OCI-LY3 (cell line): ENCODE data around the gene HYOU1.

Experiments used
- H2AFZ ChIP-seq: fragments of 200-600, 300-600 bp; shearing (Covaris generic); 2 replicates; pipeline ENCODE4 v1.6.0; 2014; ENCODE audit warnings: antibody characterized with exemption, low read depth, low read length
- H3K27ac ChIP-seq: fragments of 200-600, 300-600 bp; sonication (generic); 2 replicates; pipeline ENCODE4 v1.5.1; 2014; ENCODE audit warnings: mild to moderate bottlenecking, low read length, moderate library complexity, mixed read lengths
- H3K27me3 ChIP-seq: fragments of 200-600, 300-600 bp; sonication (generic); 2 replicates; pipeline ENCODE4 v1.6.1; 2014; ENCODE audit warnings: low read depth, low read length, mixed read lengths
- H3K36me3 ChIP-seq: fragments of 200-600, 300-600 bp; sonication (generic); replicated peaks from 2 replicates; pipeline ENCODE3; 2014; ENCODE audit warnings: low read depth, low read length, mixed read lengths
- H3K4me1 ChIP-seq: fragments of 300-600, 200-600 bp; sonication (generic); 2 replicates; pipeline ENCODE4 v1.6.1; 2014; ENCODE audit warnings: low read length, mixed read lengths
- H3K4me2 ChIP-seq: fragments of 200-600, 300-600 bp; sonication (generic); 2 replicates; pipeline ENCODE4 v1.6.1; 2014; ENCODE audit warnings: low read length, mixed read lengths
- H3K4me3 ChIP-seq: fragments of 300-600, 200-600 bp; sonication (generic); 2 replicates; pipeline ENCODE4 v1.5.1; 2014; ENCODE audit warnings: antibody characterized with exemption, mild to moderate bottlenecking, low read length, moderate library complexity
- H3K79me2 ChIP-seq: fragments of 300-600, 200-600 bp; shearing (Covaris generic); 2 replicates; pipeline ENCODE4 v1.6.1; 2014; ENCODE audit warnings: mild to moderate bottlenecking, low read length, mixed read lengths
- H3K9ac ChIP-seq: fragments of 300-600, 200-600 bp; shearing (Covaris generic); 2 replicates; pipeline ENCODE4 v1.6.0; 2014; ENCODE audit warnings: mild to moderate bottlenecking, low read length, moderate library complexity
- H3K9me3 ChIP-seq: fragments of 200-600, 300-600 bp; shearing (Covaris generic); 2 replicates; pipeline ENCODE4 v1.6.1; 2014; ENCODE audit warnings: low read length, mixed read lengths; ENCODE audit not compliant: insufficient read depth
- H4K20me1 ChIP-seq: fragments of 200-600, 300-600 bp; sonication (generic); 2 replicates; pipeline ENCODE4 v1.6.1; 2016; ENCODE audit warnings: low read length, mixed read lengths; ENCODE audit not compliant: insufficient read depth
- EZH2phosphoT487 ChIP-seq: fragments of 200-600 bp; shearing (Covaris generic); IDR thresholded peaks from 2 replicates; pipeline ENCODE4 v1.6.1; 2018; ENCODE audit warnings: antibody characterized with exemption, mixed run types, low read depth
- TF ChIP-seq, protein P1 (sequence below): fragments of 200-600, 300-600 bp; sonication (generic); IDR thresholded peaks from 2 replicates; pipeline ENCODE4 v1.5.1; 2014; ENCODE audit warnings: antibody characterized with exemption, low read length, low read depth

HYOU1 gene

DNA sequence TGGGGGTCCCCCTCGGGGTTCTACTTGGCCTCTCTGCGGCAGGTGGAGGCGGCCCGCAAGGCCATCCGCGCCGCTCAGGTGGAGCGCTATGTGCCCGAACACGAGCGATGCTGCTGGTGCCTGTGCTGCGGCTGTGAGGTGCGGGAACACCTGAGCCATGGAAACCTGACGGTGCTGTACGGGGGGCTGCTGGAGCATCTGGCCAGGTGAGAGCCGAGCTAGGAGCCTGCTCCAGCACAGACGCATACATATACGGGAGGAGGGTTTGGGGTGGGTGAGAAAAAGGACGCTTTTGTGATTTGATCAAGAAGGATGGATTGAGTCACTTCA lies 58.7 kb downstream of the HYOU1 start:
- Histone ChIP-seq H3K9ac (peak overlapping the region; percentile 79), H3K27ac (0 out of 2 replicates have a peak overlapping the region, but pooled peaks have one; percentile 21), H3K36me3 (peaks cover 12% of the 10 kb centered on the region), H2AFZ (peak overlapping the region; percentile 62), H3K4me3 (peak overlapping the region; percentile 93), H3K27me3 (no peaks in the 10 kb centered on the region), H3K79me2 (peaks cover 34% of the 10 kb centered on the region), H4K20me1 (no peaks in the 10 kb centered on the region), H3K4me2 (peak overlapping the region; percentile 81), H3K4me1 (peaks cover 12% of the 10 kb centered on the region), H3K9me3 (no peaks in the 10 kb centered on the region)
- no peak for TF ChIP-seq EZH2phosphoT487
- TF ChIP-seq, protein P1, sequence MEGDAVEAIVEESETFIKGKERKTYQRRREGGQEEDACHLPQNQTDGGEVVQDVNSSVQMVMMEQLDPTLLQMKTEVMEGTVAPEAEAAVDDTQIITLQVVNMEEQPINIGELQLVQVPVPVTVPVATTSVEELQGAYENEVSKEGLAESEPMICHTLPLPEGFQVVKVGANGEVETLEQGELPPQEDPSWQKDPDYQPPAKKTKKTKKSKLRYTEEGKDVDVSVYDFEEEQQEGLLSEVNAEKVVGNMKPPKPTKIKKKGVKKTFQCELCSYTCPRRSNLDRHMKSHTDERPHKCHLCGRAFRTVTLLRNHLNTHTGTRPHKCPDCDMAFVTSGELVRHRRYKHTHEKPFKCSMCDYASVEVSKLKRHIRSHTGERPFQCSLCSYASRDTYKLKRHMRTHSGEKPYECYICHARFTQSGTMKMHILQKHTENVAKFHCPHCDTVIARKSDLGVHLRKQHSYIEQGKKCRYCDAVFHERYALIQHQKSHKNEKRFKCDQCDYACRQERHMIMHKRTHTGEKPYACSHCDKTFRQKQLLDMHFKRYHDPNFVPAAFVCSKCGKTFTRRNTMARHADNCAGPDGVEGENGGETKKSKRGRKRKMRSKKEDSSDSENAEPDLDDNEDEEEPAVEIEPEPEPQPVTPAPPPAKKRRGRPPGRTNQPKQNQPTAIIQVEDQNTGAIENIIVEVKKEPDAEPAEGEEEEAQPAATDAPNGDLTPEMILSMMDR, result no peak

GRCh38 chr11:118997627-118998387 lies 59.2 kb downstream of the HYOU1 start, which contains the start of gene CENATAC:
Gene CENATAC, plus strand, starts transcription at chr11:118998138. Its CDS starts 60 bp downstream, at chr11:118998198.
- Histone ChIP-seq H3K4me2 (peak within 1 kb of the TSS; percentile 81), H3K27me3 (no peaks in the 10 kb centered on the region), H3K4me3 (peak within 1 kb of the TSS; percentile 93), H3K9ac (peak within 1 kb of the TSS; percentile 79), H3K79me2 (peaks cover 34% of the 10 kb centered on the region), H2AFZ (peak within 1 kb of the TSS; percentile 87), H3K9me3 (no peaks in the 10 kb centered on the region), H4K20me1 (no peaks in the 10 kb centered on the region), H3K27ac (peak within 1 kb of the TSS; percentile 22; the same call in 1 of the 2 replicates), H3K36me3 (peaks cover 12% of the 10 kb centered on the region), H3K4me1 (peaks cover 12% of the 10 kb centered on the region)
- no peak for TF ChIP-seq EZH2phosphoT487
- TF ChIP-seq, protein P1, result no peak

GRCh38 chr11:118996926-118997626 lies 59.9 kb downstream of the HYOU1 start:
- TF ChIP-seq, protein P1, result 0 out of 2 replicates have a peak, but pooled peaks have one; percentile 5
- TF ChIP-seq EZH2phosphoT487, result no peak
- Histone ChIP-seq H3K9ac (peak overlapping the region; percentile 79), H3K27me3 (no peaks in the 10 kb centered on the region), H3K79me2 (peaks cover 34% of the 10 kb centered on the region), H3K4me1 (peaks cover 12% of the 10 kb centered on the region), H3K9me3 (no peaks in the 10 kb centered on the region), H4K20me1 (no peaks in the 10 kb centered on the region), H2AFZ (peak overlapping the region; percentile 87), H3K27ac (peak overlapping the region; percentile 22; the same call in 1 of the 2 replicates), H3K36me3 (peaks cover 12% of the 10 kb centered on the region), H3K4me3 (peak overlapping the region; percentile 93), H3K4me2 (peak overlapping the region; percentile 81)
